Keratinocyte (primary cell): ENCODE measurements around the gene MMP28.

ENCODE experiments used
- EZH2 ChIP-seq: IDR thresholded peaks from one replicate; pipeline ENCODE4 v1.6.1; 2012; ENCODE audit warnings: inconsistent platforms, mild to moderate bottlenecking, low read length, moderate library complexity
- TF ChIP-seq, protein P1 (sequence below), 3 experiments: IDR thresholded peaks in 1 of 3; conservative IDR thresholded peaks in 1 of 3; optimal IDR thresholded peaks in 1 of 3; 2 replicates in 2 of 3; 3 replicates in 1 of 3; pipeline versions ENCODE3 to v1.5.1; 2011; ENCODE audit warnings: low read length in 3 of 3, mild to moderate bottlenecking in 3 of 3, moderate library complexity in 2 of 3, control low read depth in 1 of 3, inconsistent platforms in 1 of 3; ENCODE audit not compliant: insufficient read depth in 2 of 3; ENCODE audit errors: extremely low read depth in 1 of 3

DNA sequence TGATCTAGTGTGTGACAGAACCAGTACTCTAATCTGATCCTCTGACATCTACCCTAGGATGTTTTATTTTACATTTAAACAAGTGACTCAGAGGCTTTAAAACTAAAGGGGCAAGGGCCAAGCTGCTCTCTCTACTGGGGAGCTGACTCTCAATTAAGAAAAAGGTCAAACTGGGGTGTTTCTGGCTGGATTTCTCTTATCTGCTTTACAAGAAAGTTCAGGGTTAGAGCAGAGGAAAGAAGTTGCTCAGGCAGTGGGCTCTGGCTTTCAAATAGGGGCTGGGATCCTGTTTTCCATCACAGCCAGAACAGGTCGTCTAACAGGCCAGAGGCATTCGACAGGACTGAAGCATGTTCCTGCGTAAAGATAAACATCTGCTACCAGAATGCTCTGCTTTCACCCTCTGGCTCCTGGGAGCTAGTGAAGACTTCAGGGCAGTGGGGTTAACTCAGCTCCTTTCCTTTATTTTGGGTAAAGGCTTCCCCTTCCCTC is 8.5 kb downstream of the MMP28 start:
- TF ChIP-seq, protein P1, sequence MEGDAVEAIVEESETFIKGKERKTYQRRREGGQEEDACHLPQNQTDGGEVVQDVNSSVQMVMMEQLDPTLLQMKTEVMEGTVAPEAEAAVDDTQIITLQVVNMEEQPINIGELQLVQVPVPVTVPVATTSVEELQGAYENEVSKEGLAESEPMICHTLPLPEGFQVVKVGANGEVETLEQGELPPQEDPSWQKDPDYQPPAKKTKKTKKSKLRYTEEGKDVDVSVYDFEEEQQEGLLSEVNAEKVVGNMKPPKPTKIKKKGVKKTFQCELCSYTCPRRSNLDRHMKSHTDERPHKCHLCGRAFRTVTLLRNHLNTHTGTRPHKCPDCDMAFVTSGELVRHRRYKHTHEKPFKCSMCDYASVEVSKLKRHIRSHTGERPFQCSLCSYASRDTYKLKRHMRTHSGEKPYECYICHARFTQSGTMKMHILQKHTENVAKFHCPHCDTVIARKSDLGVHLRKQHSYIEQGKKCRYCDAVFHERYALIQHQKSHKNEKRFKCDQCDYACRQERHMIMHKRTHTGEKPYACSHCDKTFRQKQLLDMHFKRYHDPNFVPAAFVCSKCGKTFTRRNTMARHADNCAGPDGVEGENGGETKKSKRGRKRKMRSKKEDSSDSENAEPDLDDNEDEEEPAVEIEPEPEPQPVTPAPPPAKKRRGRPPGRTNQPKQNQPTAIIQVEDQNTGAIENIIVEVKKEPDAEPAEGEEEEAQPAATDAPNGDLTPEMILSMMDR (optimal IDR thresholded peaks at IDR 0.05 in 1 of 3, IDR thresholded peaks at IDR 0.05 in 1 of 3, conservative IDR thresholded peaks at IDR 0.05 in 1 of 3; ENCODE audit: extremely low read depth in 1 of 3, insufficient read depth in 2 of 3, low read length in 3 of 3), result no peak
- TF ChIP-seq EZH2, result no peak
